ENCODE results near the gene GHRHR.

GHRHR gene
- total RNA-seq: 0 reads per million in 2 donors

GRCh38 chr7:30963842-30964241 is at the start of gene GHRHR:
Gene GHRHR (plus strand): TSS chr7:30963953. CDS start chr7:30964069, 116 bp downstream.
- DNase-seq: no peak

GRCh38 chr7:30914596-30914995 is 49.2 kb upstream of the GHRHR start:
- DNase-seq: no peak

GRCh38 chr7:30915005-30915601 is 48.6 kb upstream of the GHRHR start:
- no peak for DNase-seq

- no peak for DNase-seq
These were observed 48.0 kb upstream of the GHRHR start for GRCh38 chr7:30915751-30916150.

- no peak for DNase-seq
These were observed 47.5 kb upstream of the GHRHR start for GRCh38 chr7:30916255-30916654.

GRCh38 chr7:30916767-30917166 is 47.0 kb upstream of the GHRHR start:
- DNase-seq: no peak

- DNase-seq: no peak
These were observed 46.4 kb upstream of the GHRHR start for GRCh38 chr7:30917216-30917893.

- no peak for DNase-seq
These were observed 45.1 kb upstream of the GHRHR start for GRCh38 chr7:30918676-30919075.

- no peak for DNase-seq
These were observed 43.7 kb upstream of the GHRHR start for GRCh38 chr7:30920021-30920583.

- DNase-seq: no peak
These were observed 42.9 kb upstream of the GHRHR start for GRCh38 chr7:30920584-30921539.

GRCh38 chr7:30921540-30922401 is 42.0 kb upstream of the GHRHR start:
- no peak for DNase-seq

GRCh38 chr7:30922596-30922995 is 41.2 kb upstream of the GHRHR start:
- no peak for DNase-seq

- no peak for DNase-seq
These were observed 40.6 kb upstream of the GHRHR start for GRCh38 chr7:30923009-30923773.

GRCh38 chr7:30923774-30924413 is 39.9 kb upstream of the GHRHR start:
- no peak for DNase-seq

GRCh38 chr7:30924624-30925023 is 39.1 kb upstream of the GHRHR start:
- DNase-seq: no peak

GRCh38 chr7:30925117-30925516 is 38.6 kb upstream of the GHRHR start:
- no peak for DNase-seq

GRCh38 chr7:30925913-30926312 is 37.8 kb upstream of the GHRHR start:
- no peak for DNase-seq

GRCh38 chr7:30926313-30926712 is 37.4 kb upstream of the GHRHR start:
- DNase-seq: no peak

GRCh38 chr7:30927040-30927439 is 36.7 kb upstream of the GHRHR start:
- no peak for DNase-seq

GRCh38 chr7:30927559-30927958 is 36.2 kb upstream of the GHRHR start:
- DNase-seq: no peak

Measured in activated gamma-delta T cell (primary cell).